Activated B cell treated with CpG ODN at 0.5 μM for 24 hours (primary cell): ENCODE measurements around the gene NUDT3. TPM values are rescaled to one million over a fixed set of nuclear protein-coding genes. Genes with fewer than 3 reads are reported as not detected.

Experiments used
- ATAC-seq: fragments of 200-7000 bp; cut with Tn5 transposase; one replicate; pipeline ENCODE4 v1.10.0; 2021; ENCODE audit warnings: low read depth, mild to moderate bottlenecking, moderate library complexity
- CTCF ChIA-PET: fragments of 350-600 bp; sonication (Branson Sonifier 250); formaldehyde crosslinking; loops from one replicate; lab custom pipeline; 2021; ENCODE audit warnings: antibody characterized with exemption; lab: Charles Lee
- POLR2A ChIA-PET: fragments of 350-600 bp; sonication (Branson Sonifier 250); formaldehyde crosslinking; loops from one replicate; lab custom pipeline; 2021; ENCODE audit warnings: antibody characterized with exemption; lab: Charles Lee
- DNase-seq: peaks from one replicate; pipeline ENCODE4 v3.0.0; 2022
- H3K27ac Mint-ChIP-seq: one replicate; pipeline ENCODE4 v1.8.0; 2020; ENCODE audit warnings: mixed read lengths
- H3K27me3 Mint-ChIP-seq: one replicate; pipeline ENCODE4 v1.8.0; 2021; ENCODE audit warnings: mixed read lengths
- H3K36me3 Mint-ChIP-seq: one replicate; pipeline ENCODE4 v1.8.0; 2021; ENCODE audit warnings: low read depth, mixed read lengths
- H3K4me1 Mint-ChIP-seq: one replicate; pipeline ENCODE4 v1.8.0; 2021; ENCODE audit warnings: mixed read lengths
- H3K4me3 Mint-ChIP-seq: one replicate; pipeline ENCODE4 v1.8.0; 2020; ENCODE audit warnings: mild to moderate bottlenecking, mixed read lengths
- H3K9me3 Mint-ChIP-seq: one replicate; pipeline ENCODE4 v1.8.0; 2020; ENCODE audit warnings: mixed read lengths
- CTCF ChIP-seq: fragments of 200-600 bp; IDR thresholded peaks from one replicate; pipeline ENCODE4 v1.8.0; 2022; ENCODE audit warnings: antibody characterized with exemption, mild to moderate bottlenecking
- intact Hi-C: fragments of 100-400 bp; cut with micrococcal nuclease; formaldehyde crosslinking; loops from one replicate; pipeline ENCODE4 v1.15.1; 2024
- total RNA-seq: library from RNA; stranded (reverse); gene quantifications from 2 replicates; pipeline ENCODE4 v1.2.3, GENCODE V29; 2022

The NUDT3 gene
- total RNA-seq, 1 donor from 2014 or later, result 27.0 TPM

GRCh38 chr6:34281702-34282334 is 110.7 kb downstream of the NUDT3 start:
- ChIA-PET CTCF (interaction anchor here (0.9 to 1.8 kb wide), 2 partner anchors 32 to 133 kb away, joined by 3 to 4 read pairs; no protein-coding TSS in a partner anchor), POLR2A (no interaction called here)
- no peak overlapping the region for H3K4me3 Mint-ChIP-seq
- no peaks in the 10 kb centered on the region for H3K9me3 Mint-ChIP-seq
- ATAC-seq (no peak), DNase-seq (no peak)
- peaks cover 47% of the 10 kb centered on the region for H3K36me3 Mint-ChIP-seq
- no peak overlapping the region for H3K27ac Mint-ChIP-seq
- no peak for TF ChIP-seq CTCF
- intact Hi-C loops, result no loop called here
- H3K4me1 Mint-ChIP-seq, result peaks cover 31% of the 10 kb centered on the region
- H3K27me3 Mint-ChIP-seq, result no peaks in the 10 kb centered on the region

- peaks cover 35% of the 10 kb centered on the region for H3K36me3 Mint-ChIP-seq
- ChIA-PET POLR2A (no interaction called here), CTCF (no interaction called here)
- DNase-seq (no peak), ATAC-seq (no peak)
- no peaks in the 10 kb centered on the region for H3K27me3 Mint-ChIP-seq
- no peaks in the 10 kb centered on the region for H3K9me3 Mint-ChIP-seq
- no peak overlapping the region for H3K4me3 Mint-ChIP-seq
- intact Hi-C loops, result no loop called here
- H3K4me1 Mint-ChIP-seq, result peaks cover 23% of the 10 kb centered on the region
- TF ChIP-seq CTCF, result no peak
- no peak overlapping the region for H3K27ac Mint-ChIP-seq
Measured at GRCh38 chr6:34280216-34280615, 112.3 kb downstream of the NUDT3 start.

DNA sequence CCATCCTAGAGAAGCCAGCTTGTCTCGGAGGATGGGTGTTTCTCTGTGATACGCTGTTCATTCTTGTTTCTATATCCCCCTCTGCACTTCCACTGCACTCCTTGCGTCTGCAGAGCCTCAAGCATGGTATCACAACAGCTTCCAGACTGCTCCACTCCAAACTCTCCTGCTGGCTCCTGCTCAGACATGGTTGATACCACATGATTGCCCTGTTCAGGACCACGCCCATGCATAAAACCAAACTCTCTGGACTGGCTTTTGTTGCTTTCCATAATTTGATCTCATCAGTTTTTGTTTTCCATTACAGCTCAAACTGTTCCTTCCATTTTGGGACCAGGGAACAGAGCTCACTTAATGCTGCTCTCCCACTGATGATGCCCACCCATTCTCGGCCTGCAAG is 113.6 kb downstream of the NUDT3 start:
- H3K27ac Mint-ChIP-seq, result no peak overlapping the region
- ATAC-seq, result no peak
- H3K27me3 Mint-ChIP-seq, result no peaks in the 10 kb centered on the region
- intact Hi-C loops, result no loop called here
- no peaks in the 10 kb centered on the region for H3K9me3 Mint-ChIP-seq
- H3K4me1 Mint-ChIP-seq, result peaks cover 13% of the 10 kb centered on the region
- no peak for TF ChIP-seq CTCF
- H3K4me3 Mint-ChIP-seq, result no peak overlapping the region
- DNase-seq, result no peak
- H3K36me3 Mint-ChIP-seq, result peaks cover 23% of the 10 kb centered on the region
- ChIA-PET POLR2A (interaction anchor here (0.6 kb wide), 1 partner anchor 24 kb away, joined by 3 read pairs; no protein-coding TSS in a partner anchor), CTCF (no interaction called here)

DNA sequence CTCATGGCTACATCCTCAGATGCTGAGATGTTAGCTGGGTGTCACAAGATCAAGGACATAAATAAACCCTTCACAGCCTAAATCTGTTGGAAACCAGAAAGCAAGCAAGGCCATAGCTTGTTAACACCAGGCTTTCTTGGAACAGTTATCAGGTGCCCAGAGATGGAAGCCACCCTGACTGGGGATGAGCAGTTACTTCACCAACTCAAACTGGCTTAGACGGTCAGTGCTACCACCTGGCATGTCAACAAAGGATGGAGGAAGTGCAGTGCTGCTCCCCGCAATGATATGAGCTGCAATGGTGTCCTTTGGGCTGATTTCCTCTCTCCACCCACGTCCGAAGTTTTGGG is 114.7 kb downstream of the NUDT3 start:
- H3K27me3 Mint-ChIP-seq, result no peaks in the 10 kb centered on the region
- ATAC-seq, result no peak
- H3K9me3 Mint-ChIP-seq, result no peaks in the 10 kb centered on the region
- ChIA-PET CTCF (interaction anchor here (0.9 kb wide), 1 partner anchor 137 kb away, joined by 3 read pairs; no protein-coding TSS in a partner anchor), POLR2A (no interaction called here)
- H3K4me3 Mint-ChIP-seq, result no peak overlapping the region
- no peak for TF ChIP-seq CTCF
- H3K4me1 Mint-ChIP-seq, result peaks cover 23% of the 10 kb centered on the region
- H3K36me3 Mint-ChIP-seq, result peaks cover 20% of the 10 kb centered on the region
- no peak overlapping the region for H3K27ac Mint-ChIP-seq
- intact Hi-C loops, result no loop called here
- DNase-seq, result no peak

DNA sequence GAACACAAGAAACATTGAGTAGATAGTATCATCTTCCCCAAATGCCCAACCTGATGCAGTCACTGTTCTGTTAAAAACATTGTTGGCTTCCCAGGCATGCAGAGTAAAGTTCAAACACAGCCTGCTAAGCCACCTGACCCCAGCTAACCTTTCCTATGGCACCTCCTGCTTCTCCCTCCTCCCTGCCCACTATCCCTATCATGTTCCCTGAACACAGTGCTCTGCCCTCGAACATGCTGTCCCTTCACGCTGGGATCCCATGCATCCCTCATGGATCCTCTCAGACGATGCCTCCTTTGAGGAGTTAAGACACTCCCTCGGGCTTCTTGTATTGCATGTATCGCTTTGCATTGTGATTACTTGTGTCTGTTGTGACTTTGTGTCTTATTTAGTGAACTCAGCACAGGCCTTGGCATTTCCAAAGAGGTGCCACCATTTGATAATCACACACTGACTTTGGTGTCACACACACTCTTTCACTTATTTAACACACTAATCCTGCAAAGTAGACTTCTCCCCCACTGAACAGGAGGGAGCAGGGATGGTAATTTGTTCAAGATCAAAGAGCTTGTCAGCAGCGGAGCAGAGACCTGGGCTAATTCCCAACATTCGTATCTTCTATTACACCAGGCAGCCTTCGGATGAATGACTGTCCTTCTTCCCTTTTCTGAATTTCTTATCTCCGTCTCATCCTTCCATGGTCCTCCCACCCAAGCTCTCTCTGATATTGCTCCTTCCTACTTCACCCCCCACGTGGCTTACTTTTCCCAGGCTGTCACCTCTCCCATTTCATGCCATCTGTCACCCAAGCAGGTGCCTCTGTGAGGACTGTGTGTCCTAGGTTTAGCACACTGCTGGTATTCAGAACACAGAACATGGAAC is 115.3 kb downstream of the NUDT3 start:
- no peak for TF ChIP-seq CTCF
- H3K9me3 Mint-ChIP-seq, result no peaks in the 10 kb centered on the region
- H3K36me3 Mint-ChIP-seq, result peaks cover 17% of the 10 kb centered on the region
- DNase-seq, result no peak
- ATAC-seq, result no peak
- intact Hi-C loops, result no loop called here
- no peaks in the 10 kb centered on the region for H3K27me3 Mint-ChIP-seq
- POLR2A ChIA-PET, result no interaction called here
- no peak overlapping the region for H3K4me3 Mint-ChIP-seq
- peaks cover 29% of the 10 kb centered on the region for H3K4me1 Mint-ChIP-seq
- CTCF ChIA-PET, result interaction anchor here (0.9 kb wide), 1 partner anchor 138 kb away, joined by 3 read pairs; no protein-coding TSS in a partner anchor
- no peak overlapping the region for H3K27ac Mint-ChIP-seq
